ENCODE data around the gene SLC7A6.

The SLC7A6 gene

DNA sequence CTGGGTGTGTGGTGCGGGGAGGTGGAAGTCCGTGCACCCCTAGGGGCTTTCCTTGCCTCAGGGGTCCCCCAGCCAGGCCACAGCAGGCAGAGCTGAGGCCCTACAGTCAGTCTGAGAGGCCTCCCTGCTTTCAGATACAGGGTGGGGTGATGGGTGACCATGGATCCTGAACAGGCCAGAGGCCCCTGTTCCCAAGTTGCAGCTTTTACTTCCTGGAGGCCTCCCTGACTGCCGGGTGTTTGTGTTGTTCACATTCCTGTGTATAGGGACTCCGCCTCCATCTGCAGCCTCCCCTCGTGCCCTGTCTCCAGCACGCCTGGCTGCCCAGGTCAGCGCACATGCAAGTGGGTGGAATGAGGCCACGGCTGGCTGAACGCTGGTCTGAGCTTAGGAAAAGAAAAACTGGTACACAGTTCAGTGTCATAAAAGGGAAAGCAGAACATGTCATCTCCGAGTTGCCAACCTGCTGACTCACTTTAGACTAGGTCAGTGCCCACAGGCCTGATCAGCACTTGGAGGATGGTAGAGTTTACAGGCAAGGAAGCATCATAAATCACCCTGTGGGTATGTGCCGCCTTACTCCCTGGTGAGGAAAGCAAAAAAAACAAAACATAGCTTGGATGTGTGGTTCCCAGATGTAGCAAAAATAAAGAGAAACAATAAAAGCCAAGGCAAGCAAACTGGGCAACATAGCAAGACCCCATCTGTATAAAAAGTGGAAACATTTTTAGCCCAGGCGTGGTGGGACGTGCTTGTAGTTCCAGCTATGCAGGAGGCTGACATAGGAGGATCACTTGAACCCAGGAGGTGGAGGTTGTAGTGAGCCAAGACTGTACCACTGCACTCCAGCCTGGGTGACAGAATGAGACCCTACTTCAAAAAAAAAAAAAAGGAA lies 6.2 kb upstream of the SLC7A6 start:
- DNase-seq = no peak

DNA sequence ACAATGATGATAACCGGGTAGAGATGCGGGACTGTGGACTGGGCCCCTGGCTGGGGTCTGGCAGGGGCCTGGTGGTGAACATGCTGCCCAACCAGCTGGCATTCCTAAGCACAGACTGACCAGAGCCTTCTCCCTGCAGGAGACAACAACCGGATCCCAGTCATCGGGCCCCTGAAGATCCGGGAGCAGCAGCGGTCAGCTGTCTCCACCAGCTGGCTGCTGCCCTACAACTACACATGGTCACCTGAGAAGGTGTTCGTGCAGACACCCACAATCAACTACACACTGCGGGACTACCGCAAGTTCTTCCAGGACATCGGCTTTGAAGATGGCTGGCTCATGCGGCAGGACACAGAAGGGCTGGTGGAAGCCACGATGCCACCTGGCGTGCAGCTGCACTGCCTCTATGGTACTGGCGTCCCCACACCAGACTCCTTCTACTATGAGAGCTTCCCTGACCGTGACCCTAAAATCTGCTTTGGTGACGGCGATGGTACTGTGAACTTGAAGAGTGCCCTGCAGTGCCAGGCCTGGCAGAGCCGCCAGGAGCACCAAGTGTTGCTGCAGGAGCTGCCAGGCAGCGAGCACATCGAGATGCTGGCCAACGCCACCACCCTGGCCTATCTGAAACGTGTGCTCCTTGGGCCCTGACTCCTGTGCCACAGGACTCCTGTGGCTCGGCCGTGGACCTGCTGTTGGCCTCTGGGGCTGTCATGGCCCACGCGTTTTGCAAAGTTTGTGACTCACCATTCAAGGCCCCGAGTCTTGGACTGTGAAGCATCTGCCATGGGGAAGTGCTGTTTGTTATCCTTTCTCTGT lies 5.1 kb upstream of the SLC7A6 start:
- DNase-seq = no peak

DNA sequence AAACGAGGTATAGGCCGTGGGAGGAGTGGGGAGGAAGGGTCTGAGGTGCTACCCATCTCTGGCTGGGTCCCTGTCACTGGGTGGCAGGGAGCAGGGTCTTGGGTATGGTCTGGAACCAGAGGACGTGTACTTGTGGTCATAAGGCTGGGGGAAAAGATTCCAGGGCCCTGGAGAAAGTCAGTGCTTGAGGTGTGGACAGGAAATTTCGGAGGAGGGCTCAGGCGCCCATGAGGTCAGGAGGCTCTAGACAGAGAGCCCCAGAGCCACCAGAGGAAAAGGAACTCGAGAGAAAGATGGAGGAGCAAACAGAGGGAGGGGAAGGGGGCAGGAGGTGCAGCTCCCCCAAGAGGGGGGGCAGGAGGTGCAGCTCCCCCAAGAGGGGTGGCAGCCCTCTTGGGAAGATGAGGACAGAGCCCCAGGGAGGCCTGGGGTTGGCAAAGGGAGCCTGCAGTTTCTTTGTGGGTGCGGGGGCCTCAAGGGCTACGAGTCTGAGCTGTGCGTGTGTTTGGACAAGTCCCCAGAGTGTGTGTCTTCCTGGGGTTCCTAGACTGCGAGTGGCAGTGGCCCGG lies 683 bp upstream of the SLC7A6 start:
- no peak for DNase-seq

DNA sequence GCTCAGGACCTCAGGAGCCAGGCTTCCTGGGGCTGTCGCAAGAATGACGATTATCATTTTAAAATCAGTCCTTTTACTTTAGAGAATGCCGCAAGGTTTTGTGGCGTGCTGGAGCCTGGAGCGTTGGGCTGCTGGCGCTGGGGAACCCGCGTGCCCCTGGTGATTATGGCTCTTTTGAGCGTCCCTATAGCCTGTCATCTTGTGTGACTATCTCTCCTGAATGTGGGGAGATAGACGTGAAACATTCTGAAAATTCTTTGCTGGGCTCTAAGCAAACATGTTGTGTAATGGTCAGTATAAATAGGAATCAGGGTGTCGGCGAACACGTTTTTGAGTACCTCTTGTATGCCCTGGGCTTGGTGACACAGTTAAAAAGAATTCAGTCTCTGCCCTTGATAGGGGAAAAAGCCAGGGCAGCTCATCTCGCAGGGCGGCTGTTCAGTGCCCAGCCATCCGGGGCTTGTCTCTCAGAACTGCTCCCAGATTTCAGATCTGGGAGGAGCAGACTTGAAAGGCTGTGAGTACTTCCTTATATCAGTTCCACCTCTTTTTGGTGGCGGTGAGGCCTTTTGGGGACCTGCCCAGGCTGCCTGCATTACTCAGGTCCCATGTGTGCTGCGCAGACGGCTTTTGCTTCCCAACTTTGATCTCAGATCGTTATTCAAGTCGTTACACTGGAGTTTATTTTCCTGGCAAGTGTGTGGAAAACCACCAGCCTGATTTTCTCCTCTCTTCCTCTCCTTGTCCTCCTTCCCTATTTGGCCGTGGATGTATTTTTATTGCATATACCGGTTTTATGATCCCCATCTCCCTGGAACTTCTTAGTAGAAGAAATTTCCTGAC lies 973 bp downstream of the SLC7A6 start:
- no peak for DNase-seq

DNA sequence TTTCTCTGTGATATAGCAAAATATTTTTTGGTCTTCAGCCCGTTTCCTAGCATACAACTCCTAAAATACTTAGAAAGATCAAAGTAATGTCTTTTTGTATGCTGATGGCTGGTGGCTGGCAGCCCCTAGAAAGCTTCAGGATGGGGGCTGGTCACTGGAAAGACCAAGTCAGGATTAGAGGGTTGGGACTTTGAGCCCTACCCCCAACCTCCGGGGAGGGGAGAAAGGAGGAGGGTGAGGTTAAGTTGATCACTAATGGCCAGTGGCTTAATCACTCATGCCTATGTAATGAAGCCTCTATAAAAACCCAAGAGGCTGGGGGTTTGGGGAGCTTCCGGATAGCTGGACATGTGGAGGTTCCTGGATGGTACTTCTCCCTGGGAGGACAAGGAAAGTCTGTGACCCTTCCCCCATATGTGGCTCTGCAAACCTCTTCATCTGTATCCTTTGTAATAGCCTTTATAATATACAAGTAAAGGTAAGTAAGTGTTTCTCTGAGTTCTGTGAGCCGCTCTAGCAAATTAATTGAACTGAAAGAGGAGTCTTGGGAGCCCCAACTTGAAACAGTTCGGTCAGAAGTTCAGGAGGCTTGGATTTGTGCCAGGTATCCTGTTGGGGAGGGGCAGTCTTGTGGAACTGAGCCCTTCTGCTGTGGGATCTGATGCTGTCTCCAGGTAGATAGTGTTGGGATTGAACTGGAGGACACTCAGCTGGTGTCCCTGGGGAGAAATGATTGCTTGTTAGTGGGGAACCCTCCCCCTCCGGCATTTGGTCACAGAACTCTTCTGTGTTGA lies 3.5 kb downstream of the SLC7A6 start:
- DNase-seq = no peak

DNA sequence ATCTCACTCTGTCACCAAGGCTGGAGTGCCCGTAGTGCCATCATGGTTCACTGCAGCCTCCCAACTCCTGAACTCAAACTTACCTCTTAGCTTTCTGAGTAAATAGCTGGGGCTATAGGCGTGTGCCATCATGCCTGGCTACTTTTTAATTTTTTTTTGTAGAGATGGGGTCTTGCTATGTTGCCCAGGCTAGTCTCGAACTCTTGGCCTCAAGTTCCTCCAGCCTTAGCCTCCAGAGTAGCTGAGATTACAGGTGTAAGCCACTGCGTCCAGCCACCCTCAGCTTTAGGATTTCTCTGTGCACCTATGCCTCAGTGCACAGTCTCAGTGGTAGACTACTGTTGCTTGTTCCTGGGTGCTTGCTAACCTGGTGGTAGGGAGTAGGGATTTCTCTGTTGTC lies 5.5 kb downstream of the SLC7A6 start:
- DNase-seq = no peak

DNA sequence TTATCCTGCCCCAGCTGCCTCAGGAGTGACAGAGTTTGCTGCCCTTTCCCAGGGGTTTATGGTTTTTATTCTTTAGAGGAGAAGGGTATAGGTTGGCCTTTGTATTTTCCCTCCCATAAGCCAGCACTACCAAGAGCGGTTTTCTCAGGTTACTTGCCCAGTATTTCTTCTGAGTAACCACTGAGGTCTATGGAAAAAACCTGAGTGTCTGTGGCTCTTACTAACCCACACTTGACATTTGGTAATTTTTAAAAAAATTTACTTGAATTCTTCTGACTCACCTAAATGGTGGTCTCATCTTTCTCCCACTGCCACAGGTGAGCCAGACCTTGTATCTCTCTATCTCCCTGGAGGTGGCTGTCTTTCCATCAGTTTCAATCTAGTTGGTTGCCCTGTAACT lies 6.0 kb downstream of the SLC7A6 start:
- no peak for DNase-seq

DNA sequence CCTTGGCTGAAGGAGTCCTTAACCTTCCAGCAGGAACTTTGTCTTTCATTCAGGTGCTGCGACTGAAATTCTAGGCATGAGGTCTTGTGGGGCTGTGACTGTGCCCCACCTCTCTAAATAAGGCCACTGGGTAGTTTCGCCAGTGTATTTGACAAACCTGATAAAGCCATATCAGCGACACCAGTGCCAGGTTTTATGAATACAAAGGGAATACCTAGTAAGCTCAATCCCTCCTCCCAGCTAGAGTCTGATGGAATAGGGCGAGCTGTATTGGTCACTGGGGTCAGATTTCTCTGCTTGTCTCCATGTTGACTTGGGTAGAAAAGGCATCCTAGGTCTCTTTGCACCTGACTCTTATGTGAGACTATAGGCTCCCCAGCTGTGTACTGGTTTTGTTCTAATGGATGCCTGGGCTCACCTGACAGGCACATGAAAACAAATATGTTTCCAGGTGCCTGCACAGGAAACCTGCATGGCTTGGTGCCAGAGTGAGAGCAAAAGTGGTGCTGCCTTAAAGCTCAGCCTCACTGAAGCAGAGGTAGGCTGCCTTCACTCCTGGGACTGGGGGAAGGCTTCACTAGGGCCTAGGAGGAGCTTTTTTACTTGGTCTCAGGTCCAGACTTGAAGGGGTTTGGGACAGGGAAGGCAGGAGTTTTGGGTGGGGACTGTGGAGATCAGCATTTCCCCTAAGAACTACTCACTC lies 8.3 kb downstream of the SLC7A6 start:
- no peak for DNase-seq

DNA sequence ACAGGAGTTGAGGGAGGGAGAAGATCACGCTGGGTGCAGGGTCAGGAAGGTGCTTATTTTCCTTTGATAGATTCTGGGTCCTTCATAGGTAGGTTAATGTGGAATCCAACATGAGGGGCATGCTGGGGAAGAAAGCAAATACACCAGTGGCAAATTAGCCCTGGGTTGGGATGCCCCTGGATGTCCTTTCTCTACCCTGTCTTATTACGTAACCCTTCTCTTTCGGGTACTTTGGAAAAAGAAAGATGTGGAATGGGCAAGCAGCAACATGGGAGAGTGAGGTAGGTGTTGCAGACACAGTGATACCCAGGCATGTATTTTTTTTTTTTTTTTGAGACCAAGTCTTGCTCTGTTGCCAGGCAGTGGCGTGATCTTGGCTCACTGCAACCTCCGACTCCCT lies 9.1 kb downstream of the SLC7A6 start:
- DNase-seq = no peak

DNA sequence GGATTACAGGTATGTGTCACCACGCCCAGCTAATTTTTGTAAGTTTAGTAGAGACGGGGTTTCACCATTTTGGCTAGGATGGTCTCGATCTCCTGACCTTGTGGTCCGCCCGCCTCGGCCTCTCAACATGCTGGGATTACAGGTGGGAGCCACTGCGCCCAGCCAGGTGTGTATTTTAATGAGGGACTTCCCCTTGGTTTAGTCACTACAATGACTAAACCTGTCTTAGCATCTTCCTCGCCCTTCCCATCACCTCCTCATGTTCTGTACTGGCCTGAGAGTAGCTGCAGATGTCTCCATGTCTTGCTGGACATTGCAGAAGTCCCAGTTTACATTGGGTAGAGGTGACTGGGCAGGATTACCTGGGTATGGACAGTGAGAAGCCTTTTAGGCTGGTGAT lies 9.6 kb downstream of the SLC7A6 start:
- no peak for DNase-seq

DNA sequence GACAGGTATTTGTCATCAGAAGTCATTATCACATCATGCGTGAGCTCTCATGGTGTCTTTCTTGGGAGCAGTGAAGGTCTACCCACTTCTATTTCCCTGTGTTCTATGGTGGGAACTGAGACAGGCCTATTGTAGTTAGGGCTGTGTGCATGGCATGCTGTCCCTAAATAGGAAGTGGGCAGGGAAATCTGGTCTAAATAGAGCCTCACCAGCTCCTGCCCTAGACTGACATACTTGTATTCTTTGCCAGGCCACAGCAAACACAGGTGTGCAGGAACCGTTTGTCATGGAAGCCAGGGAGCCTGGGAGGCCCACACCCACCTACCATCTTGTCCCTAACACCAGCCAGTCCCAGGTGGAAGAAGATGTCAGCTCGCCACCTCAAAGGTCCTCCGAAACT lies 10.1 kb downstream of the SLC7A6 start:
- no peak for DNase-seq

DNA sequence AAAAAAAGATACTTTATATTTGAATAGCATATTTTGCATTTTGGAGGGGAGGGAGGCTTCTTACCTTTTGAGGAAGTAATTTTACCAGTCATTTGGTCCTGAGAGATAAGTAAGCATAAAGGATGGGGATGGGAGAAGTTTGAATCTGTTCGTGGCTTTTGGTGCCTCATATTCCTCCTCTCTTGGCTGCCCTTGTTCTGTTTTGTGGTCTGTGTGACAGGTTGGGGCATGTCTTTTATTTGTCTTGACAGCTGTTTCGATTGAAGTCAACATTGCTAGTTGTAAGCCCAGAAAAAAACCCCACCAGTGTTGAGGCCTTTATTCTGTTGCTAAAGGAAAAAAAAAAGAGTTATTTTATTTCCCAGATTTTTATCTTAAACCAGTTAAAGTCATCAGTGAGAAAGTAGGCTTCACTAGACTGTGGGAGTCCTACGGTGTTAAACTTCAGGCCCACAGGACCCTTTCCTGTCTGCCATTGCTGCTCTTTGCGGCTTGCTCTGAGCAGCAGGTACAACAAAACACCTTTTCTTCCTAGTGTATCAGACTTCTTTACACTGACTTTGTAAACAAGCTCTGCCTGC lies 11.4 kb downstream of the SLC7A6 start:
- peak; percentile 78 for DNase-seq

DNA sequence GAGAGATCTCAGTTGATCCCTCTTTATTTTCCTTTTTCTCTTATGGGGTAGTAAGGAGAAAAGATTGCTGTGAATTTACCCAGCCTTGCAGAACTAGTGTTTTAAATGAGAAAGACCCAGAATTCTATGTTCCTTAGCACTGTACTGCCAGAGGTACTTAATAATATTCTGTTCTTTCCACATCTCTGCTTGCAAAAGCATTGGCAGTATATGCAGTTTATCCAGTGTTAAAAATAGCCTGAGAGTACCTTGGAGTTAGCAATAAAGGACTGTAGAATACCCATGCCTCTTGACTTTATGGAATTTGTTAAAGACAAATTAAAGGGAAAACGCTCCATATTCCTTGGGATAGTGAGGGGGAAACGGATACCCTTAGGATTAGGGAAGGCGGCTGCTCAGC lies 11.9 kb downstream of the SLC7A6 start:
- no peak for DNase-seq

DNA sequence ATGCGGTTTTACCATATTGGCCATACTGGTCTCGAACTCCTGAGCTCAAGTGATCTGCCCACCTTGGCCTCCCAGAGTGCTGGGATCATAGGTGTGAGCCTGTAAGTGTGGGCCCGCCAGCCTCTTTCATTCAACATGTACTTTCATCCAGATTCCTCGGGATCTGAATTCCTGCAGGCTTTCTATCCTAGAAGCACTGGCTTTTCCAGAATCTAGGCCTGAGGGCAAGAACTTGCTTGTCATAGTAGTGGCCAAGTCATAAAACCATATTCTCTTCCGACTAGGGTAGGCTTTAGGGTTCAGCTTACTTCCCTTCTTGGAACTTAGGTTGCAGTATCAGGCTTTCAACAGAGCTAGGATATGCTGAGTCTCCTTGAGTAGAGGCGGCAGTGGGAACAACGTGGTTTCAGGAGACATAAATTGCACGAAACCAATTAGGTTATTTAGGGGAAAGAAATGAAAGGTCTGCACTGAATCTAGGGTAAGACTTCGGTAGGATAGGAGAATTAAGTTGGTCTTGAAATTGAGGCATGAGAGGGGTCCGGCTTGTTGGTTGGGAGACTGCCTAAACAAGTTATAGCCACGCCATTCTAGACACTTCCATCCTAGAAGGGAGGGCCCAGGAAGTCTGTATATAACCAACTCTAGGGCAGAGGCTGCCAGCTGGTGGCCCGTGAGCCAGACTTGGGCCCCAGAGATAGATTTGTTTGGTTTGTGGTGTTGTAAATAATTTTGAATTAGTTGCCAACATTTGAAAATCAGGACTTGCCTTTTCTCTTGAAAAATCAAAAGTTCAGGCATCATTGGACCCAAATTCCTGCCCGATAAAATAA lies 15.6 kb downstream of the SLC7A6 start:
- no peak for DNase-seq

DNA sequence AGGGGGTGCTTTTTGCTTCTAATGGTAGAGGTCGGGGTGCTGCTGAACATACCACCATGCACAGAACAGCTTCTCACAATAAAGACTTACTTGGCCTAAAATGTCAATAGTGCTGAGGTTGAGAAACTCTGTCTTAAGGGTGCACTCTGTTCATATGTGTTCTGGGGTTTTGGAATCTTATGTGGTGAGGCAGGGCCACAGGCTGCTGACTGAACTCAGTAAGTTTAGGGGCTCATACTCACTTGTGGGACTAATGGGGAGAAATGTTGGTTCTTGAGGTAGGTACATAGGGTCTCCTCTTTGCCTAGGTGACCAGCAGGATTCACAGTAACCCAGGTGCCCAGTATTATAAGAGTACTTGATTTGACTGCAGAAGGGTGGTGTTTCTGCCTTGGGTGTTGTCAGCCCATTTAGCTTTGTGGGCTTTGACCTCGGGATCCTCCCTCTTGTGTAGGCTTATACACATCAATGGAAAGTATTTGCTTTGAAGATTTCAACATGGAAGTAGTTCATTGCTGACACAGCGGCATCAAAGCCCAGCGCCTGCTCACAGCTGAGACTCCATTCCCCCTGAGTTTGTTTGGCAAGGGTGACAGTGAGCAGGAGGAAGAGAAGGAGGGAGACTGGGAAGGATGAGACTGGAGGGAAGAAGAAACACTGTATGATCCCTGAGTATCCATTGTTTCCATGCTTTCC lies 17.2 kb downstream of the SLC7A6 start:
- DNase-seq = no peak

DNA sequence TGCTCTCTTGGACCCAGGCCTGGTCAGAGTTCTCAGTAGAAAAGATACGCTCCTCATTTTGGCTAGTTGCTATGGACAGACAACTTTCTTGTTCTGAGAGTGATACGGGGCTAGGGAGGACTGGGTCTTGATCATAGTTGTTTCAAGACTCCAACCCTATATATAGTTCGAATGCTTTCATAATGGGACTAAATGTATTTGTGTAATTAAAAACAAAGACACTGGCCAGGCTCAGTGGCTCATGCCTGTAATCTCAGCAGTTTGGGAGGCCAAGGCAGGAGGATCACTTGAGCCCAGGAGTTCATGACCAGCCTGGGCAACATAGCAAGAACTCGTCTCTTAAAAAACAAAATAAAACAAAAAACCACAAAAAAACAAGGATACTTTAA lies 17.7 kb downstream of the SLC7A6 start:
- DNase-seq = no peak

DNA sequence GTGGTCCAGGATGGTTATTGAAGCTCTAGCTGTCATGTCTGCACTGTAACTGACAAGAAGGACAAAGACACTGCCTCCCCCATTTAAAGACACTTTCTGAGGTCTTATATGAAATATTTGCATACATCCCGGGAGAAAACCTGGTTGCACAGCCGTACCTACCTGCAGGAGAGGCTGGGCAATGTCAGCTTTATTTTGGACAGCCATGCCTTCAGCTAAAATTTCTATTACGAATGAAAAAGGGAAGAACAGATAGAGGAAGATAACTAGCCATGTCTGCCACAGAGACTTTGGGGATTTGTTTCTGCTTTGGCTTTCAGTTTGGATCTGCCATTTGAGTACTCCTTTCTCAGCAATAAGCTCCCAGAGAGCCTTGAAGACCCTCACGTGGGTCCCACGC lies 19.0 kb downstream of the SLC7A6 start:
- no peak for DNase-seq

DNA sequence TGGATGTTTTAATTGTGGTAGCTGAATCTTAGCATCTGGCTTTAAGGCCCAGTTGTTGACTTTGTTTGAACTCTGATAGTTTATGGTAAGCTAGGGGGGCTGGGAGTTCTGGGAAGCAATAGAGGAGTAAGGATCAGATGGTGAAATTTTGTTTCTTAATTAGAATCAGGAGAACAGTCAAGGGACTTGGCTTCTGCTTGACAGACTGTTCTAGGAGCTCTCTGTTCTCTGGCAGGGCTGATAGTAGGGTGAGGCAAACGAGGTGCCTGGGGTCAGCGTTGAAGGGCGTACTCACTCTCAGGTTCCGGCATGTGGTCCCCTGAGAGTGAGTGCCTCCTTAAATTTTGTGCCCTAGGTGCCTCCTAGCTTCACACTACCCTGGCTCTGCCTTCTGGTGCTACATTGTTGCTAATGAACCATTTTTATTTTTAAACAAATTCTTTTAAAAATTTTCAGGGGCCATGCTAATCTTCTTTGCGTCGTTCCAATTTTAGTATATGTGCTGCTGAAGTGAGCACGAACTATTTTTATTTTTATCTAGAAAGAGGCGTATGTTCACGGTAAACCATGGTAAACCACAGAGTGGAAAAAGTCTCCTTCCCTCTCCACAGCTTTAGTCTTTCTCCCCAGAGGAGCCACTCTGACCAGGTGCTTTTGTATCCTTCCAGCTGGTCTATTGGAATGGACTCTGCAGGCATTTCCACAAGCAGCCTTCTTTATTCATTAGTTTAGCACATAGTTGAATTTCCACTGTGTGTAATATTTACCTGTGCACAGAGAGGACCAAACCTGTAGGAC lies 19.7 kb downstream of the SLC7A6 start:
- no peak for DNase-seq

DNA sequence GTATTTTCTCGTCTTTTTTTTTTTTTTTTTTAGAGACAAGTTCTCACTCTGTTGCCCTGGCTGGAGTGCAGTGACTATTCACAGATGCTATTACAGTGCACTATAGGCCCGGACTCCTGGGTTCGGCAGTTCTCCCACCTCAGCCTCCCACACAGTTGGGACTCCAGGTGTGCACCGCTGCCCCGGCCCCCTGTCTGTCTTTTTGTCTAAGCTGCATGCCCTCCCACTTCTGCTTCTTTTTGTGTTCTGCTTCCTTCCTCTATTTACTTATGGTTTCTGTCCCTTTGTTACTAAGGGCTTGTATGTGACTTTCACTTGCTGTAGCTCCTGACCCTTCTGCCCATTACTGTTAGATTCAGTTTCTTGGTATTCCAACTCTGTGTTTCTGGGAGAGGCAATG lies 20.5 kb downstream of the SLC7A6 start:
- no peak for DNase-seq

All from NCI-H1694 (cell line).